Measurements from ENCODE around the gene CCDC187.

GRCh38 chr9:136345281-136346156 lies 41.6 kb upstream of the CCDC187 start:
- peak in 2 of 4 experiments; percentile 32 to 33 for TF ChIP-seq CTCF (IDR thresholded peaks at IDR 0.05)
- no peak for TF ChIP-seq POLR2A (IDR thresholded peaks at IDR 0.05)
